MV-4-11 (cell line): Measurements from ENCODE around the gene SEMA4D.

Source experiments
- DNase-seq: peaks from one replicate; lab custom pipeline; 2025; lab: John Stamatoyannopoulos, UW

Gene SEMA4D

GRCh38 chr9:89367281-89367680, 130.6 kb downstream of the SEMA4D start:
- no peak for DNase-seq

- DNase-seq = no peak
Observed at GRCh38 chr9:89366711-89367110, 131.2 kb downstream of the SEMA4D start.

GRCh38 chr9:89365532-89365912, 132.4 kb downstream of the SEMA4D start:
- DNase-seq = no peak

GRCh38 chr9:89364666-89365531, 133.0 kb downstream of the SEMA4D start:
- DNase-seq = no peak

GRCh38 chr9:89363921-89364665, 133.8 kb downstream of the SEMA4D start:
- no peak for DNase-seq

- no peak for DNase-seq
Observed at GRCh38 chr9:89363311-89363670, 134.6 kb downstream of the SEMA4D start.

- DNase-seq = no peak
Observed at GRCh38 chr9:89362647-89363310, 135.1 kb downstream of the SEMA4D start.

GRCh38 chr9:89361816-89362646, 135.9 kb downstream of the SEMA4D start:
- no peak for DNase-seq

- no peak for DNase-seq
Observed at GRCh38 chr9:89361031-89361430, 136.9 kb downstream of the SEMA4D start.

- DNase-seq = no peak
Observed at GRCh38 chr9:89360465-89360864, 137.4 kb downstream of the SEMA4D start.

- no peak for DNase-seq
Observed at GRCh38 chr9:89359751-89360261, 138.1 kb downstream of the SEMA4D start.

GRCh38 chr9:89358985-89359384, 138.9 kb downstream of the SEMA4D start:
- no peak for DNase-seq

GRCh38 chr9:89358376-89358916, 139.5 kb downstream of the SEMA4D start:
- no peak for DNase-seq

GRCh38 chr9:89357331-89358197, 140.3 kb downstream of the SEMA4D start:
- no peak for DNase-seq

- DNase-seq = no peak
Observed at GRCh38 chr9:89356782-89357181, 141.1 kb downstream of the SEMA4D start.

GRCh38 chr9:89354471-89354870, 143.4 kb downstream of the SEMA4D start:
- DNase-seq = no peak

GRCh38 chr9:89353989-89354388, 143.9 kb downstream of the SEMA4D start:
- DNase-seq = no peak

- DNase-seq = no peak
Observed at GRCh38 chr9:89352874-89353649, 144.9 kb downstream of the SEMA4D start.

GRCh38 chr9:89352451-89352850, 145.5 kb downstream of the SEMA4D start:
- DNase-seq = no peak
